ENCODE measurements around the gene C4orf50.

The C4orf50 gene

GRCh38 chr4:6011271-6011671 is 7.0 kb downstream of the C4orf50 start:
- TF ChIP-seq TAF1 (IDR thresholded peaks at IDR 0.05; ENCODE audit: borderline replicate concordance, insufficient read depth, low read length) (no peak), REST (IDR thresholded peaks at IDR 0.05; ENCODE audit: insufficient read depth in 1 of 2, low read depth in 2 of 2, low read length in 2 of 2) (no peak), FOXP2 (optimal IDR thresholded peaks at IDR 0.05; ENCODE audit: borderline replicate concordance, extremely low read depth, extremely low read length, insufficient read depth) (no peak), SIN3A (IDR thresholded peaks at IDR 0.05; ENCODE audit: borderline replicate concordance, insufficient read depth, low read length) (no peak), POLR2AphosphoS5 (IDR thresholded peaks at IDR 0.05; ENCODE audit: low read depth, low read length) (no peak)

GRCh38 chr4:6010789-6011188 is 7.4 kb downstream of the C4orf50 start:
- TF ChIP-seq TAF1 (IDR thresholded peaks at IDR 0.05; ENCODE audit: borderline replicate concordance, insufficient read depth, low read length): no peak
- no peak for TF ChIP-seq FOXP2 (optimal IDR thresholded peaks at IDR 0.05; ENCODE audit: borderline replicate concordance, extremely low read depth, extremely low read length, insufficient read depth)
- no peak for TF ChIP-seq SIN3A (IDR thresholded peaks at IDR 0.05; ENCODE audit: borderline replicate concordance, insufficient read depth, low read length)
- no peak for TF ChIP-seq REST (IDR thresholded peaks at IDR 0.05; ENCODE audit: insufficient read depth in 1 of 2, low read depth in 2 of 2, low read length in 2 of 2)
- TF ChIP-seq POLR2AphosphoS5 (IDR thresholded peaks at IDR 0.05; ENCODE audit: low read depth, low read length): no peak

GRCh38 chr4:6009452-6009851 is 8.8 kb downstream of the C4orf50 start:
- no peak for TF ChIP-seq TAF1 (IDR thresholded peaks at IDR 0.05; ENCODE audit: borderline replicate concordance, insufficient read depth, low read length)
- no peak for TF ChIP-seq POLR2AphosphoS5 (IDR thresholded peaks at IDR 0.05; ENCODE audit: low read depth, low read length)
- no peak for TF ChIP-seq FOXP2 (optimal IDR thresholded peaks at IDR 0.05; ENCODE audit: borderline replicate concordance, extremely low read depth, extremely low read length, insufficient read depth)
- no peak for TF ChIP-seq REST (IDR thresholded peaks at IDR 0.05; ENCODE audit: insufficient read depth in 1 of 2, low read depth in 2 of 2, low read length in 2 of 2)
- no peak for TF ChIP-seq SIN3A (IDR thresholded peaks at IDR 0.05; ENCODE audit: borderline replicate concordance, insufficient read depth, low read length)

DNA sequence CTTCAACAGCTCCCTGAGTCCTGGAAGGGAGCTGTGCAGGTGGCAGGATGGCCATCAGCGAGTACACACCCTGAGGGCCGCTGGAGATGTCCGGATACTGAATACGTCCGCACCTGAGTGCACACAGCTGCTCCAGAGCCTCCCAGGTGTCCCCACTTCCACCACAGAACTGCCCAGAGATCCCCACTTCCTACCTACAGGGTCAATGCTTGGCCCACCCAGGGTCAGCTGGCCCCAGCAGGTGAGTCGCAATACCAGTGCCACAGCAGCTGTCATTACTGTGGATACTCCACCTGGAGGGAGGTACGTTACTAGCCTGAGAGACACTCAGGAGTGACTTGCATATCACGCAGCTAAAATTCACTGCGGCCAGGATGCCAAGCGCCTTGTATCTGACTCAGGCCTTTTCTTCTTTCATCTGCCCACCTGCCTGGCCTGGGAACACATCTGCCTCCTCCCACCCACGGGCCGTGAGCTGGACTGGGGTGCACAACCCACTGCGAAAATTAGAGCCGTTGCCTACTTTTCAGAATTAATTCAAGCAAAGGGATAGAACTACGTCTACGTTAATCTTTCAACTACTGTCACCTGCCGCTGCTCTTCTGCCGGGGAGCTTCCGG is 9.4 kb downstream of the C4orf50 start:
- TF ChIP-seq TAF1 (IDR thresholded peaks at IDR 0.05; ENCODE audit: borderline replicate concordance, insufficient read depth, low read length) (no peak), POLR2AphosphoS5 (IDR thresholded peaks at IDR 0.05; ENCODE audit: low read depth, low read length) (no peak), FOXP2 (optimal IDR thresholded peaks at IDR 0.05; ENCODE audit: borderline replicate concordance, extremely low read depth, extremely low read length, insufficient read depth) (no peak), SIN3A (IDR thresholded peaks at IDR 0.05; ENCODE audit: borderline replicate concordance, insufficient read depth, low read length) (no peak), REST (IDR thresholded peaks at IDR 0.05; ENCODE audit: insufficient read depth in 1 of 2, low read depth in 2 of 2, low read length in 2 of 2) (no peak)

Measured in PFSK-1 (cell line).